Activated CD4-positive, alpha-beta T cell treated with anti-CD3 and anti-CD28 coated beads for 1 hour (primary cell): ENCODE results near the gene CHI3L1.

Experiments
- DNase-seq: peaks from one replicate; pipeline ENCODE4 v3.0.0-alpha.2; 2020

Gene CHI3L1

GRCh38 chr1:203179667-203180005, 6.9 kb downstream of the CHI3L1 start:
- no peak for DNase-seq

GRCh38 chr1:203178821-203179666, 7.5 kb downstream of the CHI3L1 start:
- DNase-seq, result no peak

GRCh38 chr1:203178083-203178482, 8.4 kb downstream of the CHI3L1 start:
- DNase-seq, result no peak

GRCh38 chr1:203177470-203178039, 8.9 kb downstream of the CHI3L1 start:
- DNase-seq, result no peak

- DNase-seq, result no peak
These were observed 9.5 kb downstream of the CHI3L1 start for GRCh38 chr1:203177036-203177405.

GRCh38 chr1:203176273-203177035, 10.1 kb downstream of the CHI3L1 start:
- no peak for DNase-seq

GRCh38 chr1:203175827-203176241, 10.7 kb downstream of the CHI3L1 start:
- DNase-seq, result no peak

- no peak for DNase-seq
These were observed 11.2 kb downstream of the CHI3L1 start, which contains the start of gene MYBPH for GRCh38 chr1:203175237-203175826. Gene MYBPH (minus strand): TSS chr1:203175826. CDS start chr1:203175755, 71 bp downstream.

GRCh38 chr1:203174324-203174985, 12.0 kb downstream of the CHI3L1 start:
- DNase-seq, result no peak

GRCh38 chr1:203173566-203173965, 12.9 kb downstream of the CHI3L1 start:
- DNase-seq, result no peak

- no peak for DNase-seq
These were observed 13.4 kb downstream of the CHI3L1 start for GRCh38 chr1:203173011-203173555.

GRCh38 chr1:203172184-203173010, 14.1 kb downstream of the CHI3L1 start:
- no peak for DNase-seq

- no peak for DNase-seq
These were observed 14.9 kb downstream of the CHI3L1 start for GRCh38 chr1:203171341-203172183.

GRCh38 chr1:203170625-203171330, 15.7 kb downstream of the CHI3L1 start:
- DNase-seq, result no peak

- DNase-seq, result no peak
These were observed 16.6 kb downstream of the CHI3L1 start for GRCh38 chr1:203169770-203170520.

- no peak for DNase-seq
These were observed 17.5 kb downstream of the CHI3L1 start for GRCh38 chr1:203168991-203169390.

GRCh38 chr1:203168256-203168786, 18.2 kb downstream of the CHI3L1 start:
- DNase-seq, result no peak

- no peak for DNase-seq
These were observed 18.6 kb downstream of the CHI3L1 start for GRCh38 chr1:203167913-203168200.
